HepG2 (cell line): Measurements from ENCODE around the gene OCIAD2.

ENCODE experiments used
- EZH2 ChIP-seq: conservative IDR thresholded peaks from 2 replicates; pipeline ENCODE4 v1.6.1; 2012; ENCODE audit warnings: mild to moderate bottlenecking, low read depth, low read length, moderate library complexity
- KAT8 ChIP-seq: IDR thresholded peaks from 2 replicates; pipeline ENCODE4 v1.6.1; 2016; ENCODE audit warnings: missing genetic modification reagents, missing compliant biosample characterization
- MTA1 ChIP-seq: sonication (generic); formaldehyde crosslinking; IDR thresholded peaks from 2 replicates; pipeline ENCODE4 v1.4.0; 2020; ENCODE audit warnings: missing genetic modification reagents, mild to moderate bottlenecking, borderline replicate concordance
- POLR2A ChIP-seq, 2 experiments: IDR thresholded peaks; 2 replicates each; pipeline ENCODE4 v1.6.1; 2011; ENCODE audit warnings: low read depth in 2 of 2, low read length in 2 of 2, mild to moderate bottlenecking in 1 of 2, moderate library complexity in 1 of 2; ENCODE audit not compliant: insufficient read depth in 1 of 2
- TAF1 ChIP-seq: sonication (generic); formaldehyde crosslinking; IDR thresholded peaks from 2 replicates; pipeline ENCODE4 v1.4.0; 2020; ENCODE audit warnings: missing genetic modification reagents
- ZNF496 ChIP-seq: sonication (generic); formaldehyde crosslinking; IDR thresholded peaks from 2 replicates; pipeline ENCODE4 v1.8.1; 2023; ENCODE audit warnings: mild to moderate bottlenecking, moderate library complexity, missing genetic modification reagents; ENCODE audit not compliant: insufficient replicate concordance

DNA sequence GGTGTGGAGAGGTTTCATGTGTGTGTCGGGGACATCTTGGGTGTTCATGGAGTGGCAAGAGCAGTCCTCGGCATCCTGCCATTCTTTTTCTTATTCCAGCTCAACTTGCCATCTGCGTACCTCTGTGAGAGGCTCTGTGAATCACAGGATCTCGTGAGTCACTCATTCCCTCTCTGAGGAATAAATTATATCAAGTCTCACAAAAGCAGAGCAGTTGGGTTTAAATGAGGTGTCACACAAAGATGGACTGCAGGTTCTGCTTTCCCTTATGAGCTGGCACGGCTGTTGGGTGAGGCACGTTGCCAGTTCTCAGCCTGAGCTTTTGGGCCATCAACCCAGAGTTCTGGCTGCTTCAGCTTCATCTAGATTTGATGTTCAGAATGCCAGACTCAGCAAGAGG is 6.8 kb upstream of the OCIAD2 start:
- TF ChIP-seq KAT8 (CRISPR knock-in tag): no peak
- TF ChIP-seq MTA1: no peak
- no peak for TF ChIP-seq TAF1 (CRISPR knock-in tag)
- no peak for TF ChIP-seq POLR2A (IDR thresholded peaks at IDR 0.05; ENCODE audit: insufficient read depth in 1 of 2, low read depth in 2 of 2, low read length in 2 of 2)
- no peak for TF ChIP-seq EZH2
- TF ChIP-seq ZNF496 (CRISPR knock-in tag): no peak
